ENCODE measurements around the gene LTB. TPM values are rescaled to one million over a fixed set of nuclear protein-coding genes. Genes with fewer than 3 reads are reported as not detected.

LTB gene
- total and polyA plus RNA-seq, 2 of the 4 experiments (the other 2 are of a cell fraction) = not detected

DNA sequence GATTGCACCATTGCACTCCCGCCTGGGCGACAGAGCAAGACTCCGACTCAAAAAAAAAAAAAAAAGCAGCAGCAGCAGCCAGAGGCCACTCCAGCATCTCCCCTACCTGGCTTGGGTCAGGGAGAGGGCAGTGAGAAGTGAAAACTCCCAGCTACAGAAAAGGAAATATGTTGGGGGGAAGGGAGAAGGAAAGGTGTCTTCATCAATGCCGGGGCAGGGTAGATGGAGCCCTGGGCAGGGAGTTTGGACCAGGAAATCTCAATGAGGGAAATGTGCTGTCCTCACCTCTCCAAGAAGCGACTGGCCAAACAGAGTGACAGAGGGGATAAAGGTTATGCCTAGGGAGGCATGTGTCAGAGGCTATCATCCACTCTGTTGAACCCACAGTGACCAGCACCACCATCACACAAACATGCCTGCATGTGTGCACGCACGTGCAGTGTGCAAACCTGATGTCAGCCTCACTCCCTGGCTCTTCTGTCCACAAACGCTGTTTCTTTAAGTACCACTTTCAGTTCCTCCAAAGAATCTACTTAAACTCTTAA lies 31.9 kb upstream of the LTB start:
- Histone ChIP-seq H4K20me1 (ENCODE audit: insufficient read depth, low read length) (no peaks in the 10 kb centered on the region), H3K4me1 (ENCODE audit: control insufficient read depth, insufficient read depth, low read length) (no peaks in the 10 kb centered on the region), H3K4me2 (ENCODE audit: low read depth, low read length) (no peak overlapping the region), H3K9ac (ENCODE audit: low read depth, low read length) (no peak overlapping the region), H3K4me3 (ENCODE audit: insufficient read depth, low read depth, low read length) (no peak overlapping the region), H3K9me1 (ENCODE audit: insufficient read depth, low read length) (0 out of 2 replicates have a peak, but pooled peaks cover 3% of the 10 kb centered on the region), H4K91ac (ENCODE audit: insufficient read depth, low read depth, low read length) (no peak overlapping the region), H3K79me1 (ENCODE audit: low read depth in 1 of 2, low read length in 2 of 2) (no peaks in the 10 kb centered on the region), H2AK9ac (replicated peaks; ENCODE audit: low read depth, low read length, poor library complexity) (no peak overlapping the region), H3K27me3 (ENCODE audit: control insufficient read depth, insufficient read depth, low read length) (peaks cover 7% of the 10 kb centered on the region), H4K8ac (ENCODE audit: low read depth in 2 of 2, low read length in 2 of 2) (no peak overlapping the region), H3K56ac (ENCODE audit: extremely low read depth, insufficient read depth, low read length) (no peak overlapping the region), H3K27ac (ENCODE audit: insufficient read depth, low read length) (no peak overlapping the region), H3K23ac (ENCODE audit: low read depth, low read length) (no peak overlapping the region), H3K18ac (ENCODE audit: low read depth, low read length) (no peak overlapping the region), H3K4ac (ENCODE audit: low read depth, low read length) (no peak overlapping the region), H2BK5ac (ENCODE audit: low read depth, low read length, poor library complexity, severe bottlenecking) (no peak overlapping the region), H2BK15ac (ENCODE audit: low read depth, low read length) (no peak overlapping the region), H3K36me3 (ENCODE audit: control insufficient read depth, insufficient read depth, low read length) (no peaks in the 10 kb centered on the region), H3K9me3 (ENCODE audit: control insufficient read depth, insufficient read depth, low read length) (no peaks in the 10 kb centered on the region), H2BK20ac (ENCODE audit: low read depth, low read length) (no peak overlapping the region), H2BK120ac (ENCODE audit: low read depth, low read length) (no peak overlapping the region), H3K14ac (replicated peaks; ENCODE audit: low read depth, low read length) (no peak overlapping the region), H4K5ac (ENCODE audit: low read depth, low read length) (no peak overlapping the region), H2AK5ac (ENCODE audit: low read depth, low read length) (no peak overlapping the region), H2AFZ (replicated peaks; ENCODE audit: low read length, poor library complexity) (peak overlapping the region; percentile 44)
- TF ChIP-seq, protein P1, sequence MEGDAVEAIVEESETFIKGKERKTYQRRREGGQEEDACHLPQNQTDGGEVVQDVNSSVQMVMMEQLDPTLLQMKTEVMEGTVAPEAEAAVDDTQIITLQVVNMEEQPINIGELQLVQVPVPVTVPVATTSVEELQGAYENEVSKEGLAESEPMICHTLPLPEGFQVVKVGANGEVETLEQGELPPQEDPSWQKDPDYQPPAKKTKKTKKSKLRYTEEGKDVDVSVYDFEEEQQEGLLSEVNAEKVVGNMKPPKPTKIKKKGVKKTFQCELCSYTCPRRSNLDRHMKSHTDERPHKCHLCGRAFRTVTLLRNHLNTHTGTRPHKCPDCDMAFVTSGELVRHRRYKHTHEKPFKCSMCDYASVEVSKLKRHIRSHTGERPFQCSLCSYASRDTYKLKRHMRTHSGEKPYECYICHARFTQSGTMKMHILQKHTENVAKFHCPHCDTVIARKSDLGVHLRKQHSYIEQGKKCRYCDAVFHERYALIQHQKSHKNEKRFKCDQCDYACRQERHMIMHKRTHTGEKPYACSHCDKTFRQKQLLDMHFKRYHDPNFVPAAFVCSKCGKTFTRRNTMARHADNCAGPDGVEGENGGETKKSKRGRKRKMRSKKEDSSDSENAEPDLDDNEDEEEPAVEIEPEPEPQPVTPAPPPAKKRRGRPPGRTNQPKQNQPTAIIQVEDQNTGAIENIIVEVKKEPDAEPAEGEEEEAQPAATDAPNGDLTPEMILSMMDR (conservative IDR thresholded peaks at IDR 0.05; ENCODE audit: low read depth, low read length) = no peak
- TF ChIP-seq, protein P2, sequence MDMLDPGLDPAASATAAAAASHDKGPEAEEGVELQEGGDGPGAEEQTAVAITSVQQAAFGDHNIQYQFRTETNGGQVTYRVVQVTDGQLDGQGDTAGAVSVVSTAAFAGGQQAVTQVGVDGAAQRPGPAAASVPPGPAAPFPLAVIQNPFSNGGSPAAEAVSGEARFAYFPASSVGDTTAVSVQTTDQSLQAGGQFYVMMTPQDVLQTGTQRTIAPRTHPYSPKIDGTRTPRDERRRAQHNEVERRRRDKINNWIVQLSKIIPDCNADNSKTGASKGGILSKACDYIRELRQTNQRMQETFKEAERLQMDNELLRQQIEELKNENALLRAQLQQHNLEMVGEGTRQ (IDR thresholded peaks at IDR 0.05; ENCODE audit: low read depth, low read length) = no peak
- ATAC-seq (ENCODE audit: low read depth) (no peak), DNase-seq (no peak)
- dilution Hi-C loops (cut with HindIII; ENCODE audit: low sequenced_read_pairs, unreplicated experiment) = no loop called here
- intact Hi-C loops (cut with micrococcal nuclease) = loop anchor here (2.0 kb wide), 1 partner anchor 53 kb away; no protein-coding TSS in a partner anchor
- CTCF ChIA-PET = interaction anchor here (0.7 kb wide), 1 partner anchor 18 kb away, joined by 7 read pairs; no protein-coding TSS in a partner anchor
- in situ Hi-C loops (cut with MboI; ENCODE audit: low sequenced_read_pairs) = no loop called here
- POLR2A ChIA-PET (ENCODE audit: unreplicated experiment) = no interaction called here
- no CpG with 5 or more reads among the region's 8 CpGs for WGBS, 2 experiments (ENCODE audit: extremely low coverage in 2 of 2, insufficient read length in 1 of 2)
- no TSS peak for BruUV-seq (replicated peaks)
